Uterus (tissue), 2 donors: ENCODE measurements around the gene NMNAT3.

Experiments
- CTCF ChIP-seq, 4 experiments: fragments of 200-600 bp in 2 of 4; fragments of 450-650 bp in 2 of 4; sonication (generic) in 2 of 4; IDR thresholded peaks; one replicate each; pipeline ENCODE4 v1.5.1; 2016 to 2019; ENCODE audit warnings: antibody characterized with exemption in 4 of 4, mild to moderate bottlenecking in 2 of 4, moderate library complexity in 1 of 4
- POLR2A ChIP-seq, 2 donors: fragments of 450-650 bp; IDR thresholded peaks; one replicate each; pipeline ENCODE4 v1.6.1; 2016; ENCODE audit warnings: antibody characterized with exemption in 2 of 2, mild to moderate bottlenecking in 1 of 2, moderate library complexity in 1 of 2

- TF ChIP-seq CTCF (IDR thresholded peaks at IDR 0.05) (no peak), POLR2A (IDR thresholded peaks at IDR 0.05) (no peak)
Observed at GRCh38 chr3:139652561-139652960, 25.2 kb downstream of the NMNAT3 start.
